Limb (tissue), 2 donors: ENCODE results near the gene GCLC.

Experiments used
- DNase-seq, 2 donors: peaks; one replicate each; pipeline ENCODE4 v3.0.0-alpha.2; 2016; ENCODE audit errors: extremely low spot score in 2 of 2

GCLC gene

DNA sequence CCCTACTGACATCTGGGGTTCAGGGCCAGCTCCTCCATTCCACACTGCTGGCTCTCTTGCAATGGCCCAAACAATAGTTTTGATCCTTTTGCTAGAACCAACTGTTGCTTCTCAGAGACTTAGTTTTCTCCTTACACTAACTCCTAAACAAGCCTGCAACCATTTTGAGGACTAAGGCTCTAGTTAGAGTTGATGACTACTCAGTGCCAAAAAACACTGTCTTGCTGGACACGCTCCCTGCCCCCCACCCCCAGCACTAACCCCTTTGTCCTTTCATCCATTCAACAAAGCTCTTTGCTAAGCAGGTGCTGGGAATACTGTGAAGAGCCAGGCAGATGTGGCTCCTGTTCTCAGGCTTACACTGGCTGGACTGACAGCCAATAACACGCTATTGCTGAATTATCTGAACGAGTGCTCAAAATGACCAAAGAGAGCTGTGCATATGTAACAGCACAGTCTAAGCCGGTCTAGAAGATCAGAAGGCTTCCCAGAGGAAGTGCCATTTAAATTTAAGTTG is 17.6 kb downstream of the GCLC start:
- no peak for DNase-seq

DNA sequence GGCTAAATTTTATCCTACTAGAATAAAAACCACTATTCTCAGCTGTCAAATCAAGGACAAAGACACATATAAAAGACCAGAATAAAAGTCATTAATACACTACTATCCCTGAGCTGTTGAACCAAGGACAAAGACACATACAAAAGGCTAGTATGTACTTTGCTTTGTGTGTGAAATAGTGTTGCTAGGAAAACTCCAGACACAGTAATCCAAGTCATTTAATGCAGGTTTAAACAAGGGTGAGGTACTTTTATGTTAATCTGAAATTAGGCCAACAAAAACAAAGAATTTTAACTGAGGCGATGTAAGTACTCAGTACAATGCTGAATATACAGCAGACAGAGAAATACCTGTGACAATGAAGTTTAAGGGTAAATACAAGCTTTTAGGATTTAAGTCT is 18.9 kb downstream of the GCLC start:
- DNase-seq: no peak

GRCh38 chr6:53524455-53524815 is 20.5 kb downstream of the GCLC start:
- DNase-seq: no peak

GRCh38 chr6:53523511-53524454 is 21.1 kb downstream of the GCLC start:
- no peak for DNase-seq

GRCh38 chr6:53520320-53520928 is 24.5 kb downstream of the GCLC start:
- no peak for DNase-seq

DNA sequence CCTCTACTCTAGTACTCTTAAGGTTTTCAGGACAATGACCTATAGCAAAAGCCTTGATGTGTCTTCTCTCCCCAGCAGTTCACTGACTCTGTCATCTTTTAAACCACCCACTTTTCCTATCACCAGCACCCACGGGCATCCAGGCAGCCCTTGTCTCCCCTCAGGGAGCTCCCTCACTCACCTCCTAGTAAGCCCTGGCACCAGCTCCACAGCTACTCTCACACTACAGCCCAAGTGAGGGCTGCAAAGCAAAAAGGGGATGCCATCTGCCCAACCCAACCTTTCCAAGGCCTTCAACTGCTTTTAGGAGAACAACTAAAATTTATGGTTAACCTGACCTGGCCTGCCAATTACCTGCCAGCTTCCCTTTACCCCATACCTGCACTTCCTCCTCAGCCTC is 26.0 kb downstream of the GCLC start:
- DNase-seq: no peak

- DNase-seq: no peak
Observed at GRCh38 chr6:53517021-53517420, 27.9 kb downstream of the GCLC start.

DNA sequence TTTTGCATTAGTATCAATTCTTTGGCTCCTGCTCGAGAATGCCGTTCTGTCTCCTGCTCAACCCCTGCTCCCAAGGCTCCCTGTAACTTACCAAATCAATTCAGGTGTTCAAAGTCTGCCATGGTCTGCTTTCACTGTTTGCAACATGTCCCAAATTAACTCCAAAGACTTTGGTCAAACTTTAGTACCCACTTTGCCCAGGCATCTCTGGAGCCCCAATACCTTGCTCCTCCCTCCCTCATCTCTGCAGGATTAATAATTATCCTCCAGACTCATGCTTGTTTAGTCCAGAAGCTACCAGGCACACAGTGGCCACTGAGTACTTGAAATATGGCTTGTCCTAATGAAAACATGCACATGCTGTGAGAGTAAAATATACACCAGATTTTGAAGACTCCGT is 30.2 kb downstream of the GCLC start:
- no peak for DNase-seq

- DNase-seq: no peak
Observed at GRCh38 chr6:53513519-53513966, 31.4 kb downstream of the GCLC start.

GRCh38 chr6:53513056-53513455 is 31.8 kb downstream of the GCLC start:
- DNase-seq: no peak

DNA sequence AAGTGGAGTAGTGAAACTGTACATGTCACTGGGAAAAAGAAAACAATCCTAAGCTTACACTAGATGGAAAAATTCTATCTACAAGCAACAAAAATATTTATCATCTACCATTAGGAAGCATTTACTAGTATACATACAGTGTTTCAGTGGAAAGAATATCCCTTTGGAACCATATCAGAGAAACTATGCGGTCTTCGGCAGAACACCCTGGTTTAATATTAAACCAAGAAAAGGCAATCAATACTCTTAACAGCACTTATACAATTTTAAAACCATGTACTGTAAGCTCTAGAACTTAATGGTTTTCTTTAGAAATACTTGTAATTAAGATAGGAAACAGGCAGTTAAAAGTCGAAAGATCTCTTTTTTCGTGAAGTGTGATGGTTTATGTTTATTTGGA is 32.3 kb downstream of the GCLC start:
- no peak for DNase-seq

- DNase-seq: no peak
Observed at GRCh38 chr6:53510746-53511145, 34.2 kb downstream of the GCLC start.

DNA sequence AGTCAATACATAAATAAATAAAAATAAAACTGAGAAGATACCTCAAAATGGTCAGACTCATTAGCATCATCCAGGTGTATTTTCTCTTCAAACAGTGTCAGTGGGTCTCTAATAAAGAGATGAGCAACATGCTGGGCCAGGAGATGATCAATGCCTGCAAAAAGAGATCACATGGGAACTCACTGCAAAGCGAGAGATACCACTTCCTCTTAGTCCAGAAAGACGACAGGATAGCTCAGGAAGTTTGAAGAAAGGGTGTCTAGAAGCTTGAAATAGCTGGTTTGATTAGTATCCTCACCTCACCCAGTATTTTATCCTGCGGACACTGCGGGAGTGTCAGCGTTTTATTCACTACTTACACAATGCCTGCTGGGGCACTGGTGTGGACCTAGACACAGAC is 38.0 kb downstream of the GCLC start:
- DNase-seq: no peak

- DNase-seq: no peak
Observed at GRCh38 chr6:53504512-53504911, 40.4 kb downstream of the GCLC start.

DNA sequence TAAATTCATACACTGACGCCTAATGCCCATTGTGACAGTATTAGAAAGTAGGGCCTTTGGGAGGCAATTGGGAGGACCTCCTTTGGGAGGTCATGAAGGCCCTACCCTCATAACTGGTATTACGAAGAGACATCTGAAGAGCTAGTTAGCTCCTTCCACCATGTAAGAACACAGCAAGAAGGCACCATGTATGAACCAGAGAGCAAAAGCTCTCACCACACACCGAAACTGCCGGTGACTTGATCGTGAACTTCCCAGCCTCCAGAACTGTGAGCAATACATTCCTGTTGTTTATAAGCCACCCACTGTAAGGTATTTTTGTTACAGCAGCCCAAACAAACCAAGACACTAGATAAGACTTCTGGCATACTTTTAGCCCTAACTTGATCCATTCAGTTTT is 41.8 kb downstream of the GCLC start:
- DNase-seq: no peak

DNA sequence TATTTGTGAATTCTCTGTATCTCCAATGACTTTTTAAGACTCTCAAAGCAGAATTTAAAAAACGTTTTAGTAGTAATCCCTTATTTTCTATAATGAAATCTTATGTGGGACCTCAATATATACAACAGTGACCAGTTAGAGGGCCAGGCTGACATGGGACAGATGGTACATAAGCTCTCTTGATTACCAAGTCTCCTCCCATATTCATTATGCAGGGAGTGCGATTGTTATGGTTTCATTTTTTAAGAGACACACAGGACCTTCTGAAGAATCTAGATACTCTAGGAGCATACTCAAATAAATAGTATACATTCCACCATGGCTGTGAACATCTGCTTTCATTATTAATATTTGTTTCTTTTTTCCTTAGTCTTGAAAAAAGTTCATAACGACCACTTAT is 43.5 kb downstream of the GCLC start:
- no peak for DNase-seq

GRCh38 chr6:53500095-53500494 is 44.8 kb downstream of the GCLC start:
- DNase-seq: no peak

GRCh38 chr6:53499094-53499493 is 45.8 kb downstream of the GCLC start:
- DNase-seq: no peak

DNA sequence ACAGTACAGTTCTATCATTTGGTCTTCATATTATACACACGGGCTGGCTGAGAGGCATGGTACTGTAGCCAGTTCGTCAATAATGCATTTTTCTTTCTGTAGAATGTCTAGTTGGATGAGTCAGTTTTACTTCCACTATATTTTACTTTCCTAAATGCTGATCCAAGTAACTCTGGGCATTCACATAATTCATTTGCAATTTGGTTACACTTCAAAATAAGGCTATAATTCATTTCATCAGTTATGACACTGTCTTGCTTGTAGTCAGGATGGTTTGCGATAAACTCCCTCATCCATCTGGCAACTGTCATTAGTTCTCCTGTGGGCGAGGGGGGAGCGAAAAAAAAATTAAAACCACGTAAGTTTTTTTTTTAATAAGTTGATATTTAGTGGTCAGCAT is 46.3 kb downstream of the GCLC start:
- no peak for DNase-seq

DNA sequence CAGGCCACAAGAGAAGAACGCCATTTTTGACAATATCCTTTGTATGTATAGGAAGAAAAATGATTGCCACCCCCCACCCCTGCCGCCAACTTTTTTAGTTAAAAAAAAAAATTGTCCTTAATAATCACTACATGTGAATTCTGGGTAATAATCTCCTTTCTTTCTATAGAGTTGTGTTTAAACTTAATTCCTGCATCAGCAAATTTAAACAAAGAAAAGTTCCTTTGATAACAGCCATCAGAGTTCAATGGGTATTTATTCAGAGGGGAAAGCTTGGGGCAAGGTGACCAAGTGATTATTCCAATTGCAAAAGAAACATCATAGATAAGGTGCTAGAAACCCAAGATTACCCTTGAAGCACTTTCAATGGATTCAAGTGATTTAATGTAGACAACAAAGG is 47.0 kb downstream of the GCLC start:
- DNase-seq: no peak

- DNase-seq: no peak
Observed at GRCh38 chr6:53496797-53497375, 48.0 kb downstream of the GCLC start.
